ENCODE results near the gene AARS2.

GRCh38 chr6:44250718-44251123, 62.4 kb downstream of the AARS2 start:
- TF ChIP-seq CTCF (IDR thresholded peaks at IDR 0.05) (no peak), POLR2A (IDR thresholded peaks at IDR 0.05) (no peak)

All from uterus (tissue), 2 donors.